ENCODE data around the gene NUP62. TPM values are rescaled to one million over a fixed set of nuclear protein-coding genes. Genes with fewer than 3 reads are reported as not detected.

The NUP62 gene
- total RNA-seq, 1 donor from 2014 or later, result 57.7 TPM

DNA sequence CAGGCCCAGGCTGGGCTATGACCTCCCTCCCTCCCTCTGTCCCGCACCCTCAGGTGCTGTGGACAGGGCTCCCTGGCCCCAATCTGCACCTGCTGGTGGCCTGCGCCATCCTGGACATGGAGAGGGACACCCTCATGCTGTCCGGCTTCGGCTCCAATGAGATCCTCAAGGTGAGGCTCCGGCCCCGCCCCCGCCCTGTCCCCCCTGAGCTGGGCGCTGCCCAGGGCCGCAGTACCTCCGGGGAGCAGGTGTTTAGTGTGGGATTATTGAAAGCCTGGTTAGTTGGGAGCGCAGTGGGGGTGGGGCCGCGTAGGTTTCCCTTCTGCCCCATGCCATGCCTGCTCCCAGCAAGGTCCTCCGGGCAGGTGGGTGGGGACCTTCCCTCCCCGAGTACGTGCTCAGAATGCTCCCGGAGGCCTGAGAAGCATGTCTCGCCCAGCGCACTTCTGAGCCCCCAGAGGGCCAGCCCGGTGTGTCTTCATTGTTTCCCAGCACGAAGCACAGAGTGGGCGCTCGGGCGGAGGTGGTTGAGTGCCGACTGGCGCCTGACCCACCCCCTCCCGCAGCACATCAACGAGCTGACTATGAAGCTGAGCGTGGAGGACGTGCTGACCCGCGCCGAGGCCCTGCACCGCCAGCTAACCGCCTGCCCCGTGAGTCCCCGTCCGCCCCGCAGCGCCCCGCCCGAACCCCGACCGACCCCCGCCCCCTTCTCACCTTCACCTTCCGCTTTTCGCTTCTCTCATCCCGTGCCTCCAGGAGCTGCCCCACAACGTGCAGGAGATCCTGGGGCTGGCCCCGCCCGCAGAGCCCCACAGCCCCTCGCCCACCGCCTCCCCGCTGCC lies 41.4 kb downstream of the NUP62 start:
- H3K4me1 Mint-ChIP-seq (ENCODE audit: unreplicated experiment), result peaks cover 8% of the 10 kb centered on the region
- no peak overlapping the region for H3K27ac Mint-ChIP-seq (ENCODE audit: unreplicated experiment)
- no peaks in the 10 kb centered on the region for H3K9me3 Mint-ChIP-seq (ENCODE audit: unreplicated experiment)
- H3K4me3 Mint-ChIP-seq (ENCODE audit: unreplicated experiment), result no peak overlapping the region
- peaks cover 16% of the 10 kb centered on the region for H3K36me3 Mint-ChIP-seq (ENCODE audit: unreplicated experiment)
- TF ChIP-seq, protein P1, sequence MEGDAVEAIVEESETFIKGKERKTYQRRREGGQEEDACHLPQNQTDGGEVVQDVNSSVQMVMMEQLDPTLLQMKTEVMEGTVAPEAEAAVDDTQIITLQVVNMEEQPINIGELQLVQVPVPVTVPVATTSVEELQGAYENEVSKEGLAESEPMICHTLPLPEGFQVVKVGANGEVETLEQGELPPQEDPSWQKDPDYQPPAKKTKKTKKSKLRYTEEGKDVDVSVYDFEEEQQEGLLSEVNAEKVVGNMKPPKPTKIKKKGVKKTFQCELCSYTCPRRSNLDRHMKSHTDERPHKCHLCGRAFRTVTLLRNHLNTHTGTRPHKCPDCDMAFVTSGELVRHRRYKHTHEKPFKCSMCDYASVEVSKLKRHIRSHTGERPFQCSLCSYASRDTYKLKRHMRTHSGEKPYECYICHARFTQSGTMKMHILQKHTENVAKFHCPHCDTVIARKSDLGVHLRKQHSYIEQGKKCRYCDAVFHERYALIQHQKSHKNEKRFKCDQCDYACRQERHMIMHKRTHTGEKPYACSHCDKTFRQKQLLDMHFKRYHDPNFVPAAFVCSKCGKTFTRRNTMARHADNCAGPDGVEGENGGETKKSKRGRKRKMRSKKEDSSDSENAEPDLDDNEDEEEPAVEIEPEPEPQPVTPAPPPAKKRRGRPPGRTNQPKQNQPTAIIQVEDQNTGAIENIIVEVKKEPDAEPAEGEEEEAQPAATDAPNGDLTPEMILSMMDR (IDR thresholded peaks at IDR 0.05), result no peak
- DNase-seq (ENCODE audit: extremely low spot score, unreplicated experiment), result no peak
- H3K27me3 Mint-ChIP-seq (ENCODE audit: unreplicated experiment), result peaks cover 6% of the 10 kb centered on the region

DNA sequence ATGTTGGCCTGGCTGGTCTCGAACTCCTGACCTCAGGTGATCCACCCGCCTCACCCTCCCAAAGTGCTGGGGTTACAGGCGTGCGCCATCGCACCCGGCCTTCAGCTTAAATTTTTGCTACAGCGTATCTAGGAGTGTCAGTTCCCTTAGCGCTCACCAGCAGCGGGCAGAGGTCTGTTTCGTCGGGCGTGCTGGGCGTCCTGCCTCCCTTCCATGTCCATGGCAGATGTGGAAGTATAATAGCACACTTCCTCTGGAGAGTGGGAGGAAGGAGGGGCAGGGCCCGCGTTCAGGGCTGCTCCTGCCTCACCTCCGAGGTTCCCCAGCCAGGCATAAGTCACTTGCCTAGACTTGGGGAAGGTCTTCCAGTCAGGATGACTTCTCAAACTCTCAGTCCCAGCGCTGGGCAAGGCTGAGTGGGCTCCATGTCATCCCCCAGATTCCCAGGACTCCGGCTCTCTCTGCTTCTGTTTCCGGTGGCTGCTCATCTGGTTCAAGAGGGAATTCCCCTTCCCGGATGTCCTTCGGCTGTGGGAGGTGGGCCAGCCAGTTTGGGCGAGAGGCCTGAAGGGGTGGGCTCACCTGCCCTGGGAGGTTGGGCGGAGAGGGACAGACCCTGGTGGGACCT lies 42.2 kb downstream of the NUP62 start:
- no peak for DNase-seq (ENCODE audit: extremely low spot score, unreplicated experiment)
- H3K9me3 Mint-ChIP-seq (ENCODE audit: unreplicated experiment), result no peaks in the 10 kb centered on the region
- TF ChIP-seq, protein P1 (IDR thresholded peaks at IDR 0.05), result no peak

GRCh38 chr19:49884760-49885159 lies 44.5 kb downstream of the NUP62 start:
- Mint-ChIP-seq H3K4me3 (ENCODE audit: unreplicated experiment) (no peak overlapping the region), H3K27ac (ENCODE audit: unreplicated experiment) (no peak overlapping the region), H3K36me3 (ENCODE audit: unreplicated experiment) (peaks cover 38% of the 10 kb centered on the region), H3K9me3 (ENCODE audit: unreplicated experiment) (no peaks in the 10 kb centered on the region), H3K27me3 (ENCODE audit: unreplicated experiment) (no peaks in the 10 kb centered on the region), H3K4me1 (ENCODE audit: unreplicated experiment) (peaks cover 2% of the 10 kb centered on the region)
- DNase-seq (ENCODE audit: extremely low spot score, unreplicated experiment), result no peak
- TF ChIP-seq, protein P1 (IDR thresholded peaks at IDR 0.05), result no peak

More for the DNA sequence above, 42.2 kb downstream of the NUP62 start:
- H3K36me3 Mint-ChIP-seq (ENCODE audit: unreplicated experiment), result peaks cover 21% of the 10 kb centered on the region
- peaks cover 2% of the 10 kb centered on the region for H3K27me3 Mint-ChIP-seq (ENCODE audit: unreplicated experiment)
- peaks cover 8% of the 10 kb centered on the region for H3K4me1 Mint-ChIP-seq (ENCODE audit: unreplicated experiment)
- no peak overlapping the region for H3K27ac Mint-ChIP-seq (ENCODE audit: unreplicated experiment)
- no peak overlapping the region for H3K4me3 Mint-ChIP-seq (ENCODE audit: unreplicated experiment)

DNA sequence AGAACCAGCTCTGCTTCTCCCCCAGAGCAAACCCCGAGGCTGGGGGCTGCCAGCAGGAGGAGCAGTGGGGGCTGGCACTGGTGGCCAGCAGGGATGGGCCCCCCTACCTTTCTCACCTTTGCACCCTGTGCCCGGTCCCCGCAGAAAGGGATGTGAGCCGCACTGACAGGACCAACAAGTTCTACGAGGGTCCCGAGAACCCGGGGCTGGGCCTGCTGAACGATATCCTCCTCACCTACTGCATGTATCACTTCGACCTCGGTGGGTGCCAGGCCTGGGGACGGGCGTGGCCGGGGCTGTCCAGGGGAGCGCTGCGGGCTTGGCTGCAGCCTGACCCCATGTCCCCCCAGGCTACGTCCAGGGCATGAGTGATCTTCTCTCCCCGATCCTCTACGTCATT lies 45.2 kb downstream of the NUP62 start:
- no peak for DNase-seq (ENCODE audit: extremely low spot score, unreplicated experiment)
- Mint-ChIP-seq H3K9me3 (ENCODE audit: unreplicated experiment) (no peaks in the 10 kb centered on the region), H3K4me1 (ENCODE audit: unreplicated experiment) (peaks cover 2% of the 10 kb centered on the region), H3K27me3 (ENCODE audit: unreplicated experiment) (no peaks in the 10 kb centered on the region), H3K4me3 (ENCODE audit: unreplicated experiment) (no peak overlapping the region), H3K27ac (ENCODE audit: unreplicated experiment) (no peak overlapping the region), H3K36me3 (ENCODE audit: unreplicated experiment) (peaks cover 43% of the 10 kb centered on the region)
- TF ChIP-seq, protein P1 (IDR thresholded peaks at IDR 0.05), result no peak

DNA sequence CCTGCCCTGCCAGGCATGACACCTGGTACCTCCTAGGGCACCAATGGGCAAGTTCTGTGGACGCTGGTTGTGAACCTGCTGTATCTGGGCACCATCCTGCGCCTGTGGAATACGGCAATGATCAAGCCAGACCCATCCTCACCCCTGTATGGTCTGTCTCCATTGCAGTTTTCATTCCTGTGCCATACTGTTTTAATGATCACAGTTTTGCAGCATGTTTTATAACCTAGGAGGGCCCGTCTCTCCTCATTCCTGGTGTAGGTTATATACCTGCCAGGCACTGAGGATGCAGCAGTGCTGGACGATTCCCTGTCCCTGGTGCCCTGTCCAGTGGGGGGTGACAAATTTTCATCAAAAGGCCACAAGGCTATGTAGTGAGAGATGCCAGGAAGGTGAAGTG lies 46.2 kb downstream of the NUP62 start:
- DNase-seq (ENCODE audit: extremely low spot score, unreplicated experiment), result no peak
- Mint-ChIP-seq H3K9me3 (ENCODE audit: unreplicated experiment) (no peaks in the 10 kb centered on the region), H3K36me3 (ENCODE audit: unreplicated experiment) (peaks cover 46% of the 10 kb centered on the region), H3K4me1 (ENCODE audit: unreplicated experiment) (peaks cover 10% of the 10 kb centered on the region), H3K4me3 (ENCODE audit: unreplicated experiment) (no peak overlapping the region), H3K27ac (ENCODE audit: unreplicated experiment) (no peak overlapping the region), H3K27me3 (ENCODE audit: unreplicated experiment) (no peaks in the 10 kb centered on the region)
- TF ChIP-seq, protein P1 (IDR thresholded peaks at IDR 0.05), result no peak

Data from osteocyte (in vitro differentiated cells).